Astrocyte (in vitro differentiated cells and primary cell): ENCODE results near the gene ENTPD3. TPM values are rescaled to one million over a fixed set of nuclear protein-coding genes. Genes with fewer than 3 reads are reported as not detected.

Experiments
- DNase-seq: peaks from one replicate; pipeline ENCODE4 v3.0.0-alpha.2; 2010; ENCODE audit warnings: low read depth
- FAIRE-seq: peaks from 2 replicates; lab custom pipeline; 2011; peaks lifted over from hg19 to GRCh38; lab: Jason Lieb, UNC
- H2AFZ ChIP-seq: 2 replicates; pipeline ENCODE4 v1.6.0; 2012; ENCODE audit warnings: low read depth, low read length, inconsistent platforms
- H3K27ac ChIP-seq: 2 replicates; pipeline ENCODE4 v1.5.1; 2011; ENCODE audit warnings: low read depth, low read length, inconsistent platforms
- H3K27me3 ChIP-seq: 2 replicates; pipeline ENCODE4 v1.6.0; 2011; ENCODE audit warnings: low read length, inconsistent platforms; ENCODE audit not compliant: insufficient read depth
- H3K36me3 ChIP-seq: 2 replicates; pipeline ENCODE4 v1.5.1; 2011; ENCODE audit warnings: low read length, inconsistent platforms; ENCODE audit not compliant: insufficient read depth
- H3K4me1 ChIP-seq: 2 replicates; pipeline ENCODE4 v1.5.1; 2011; ENCODE audit warnings: low read length, inconsistent platforms; ENCODE audit not compliant: insufficient read depth
- H3K4me2 ChIP-seq: 2 replicates; pipeline ENCODE4 v1.6.0; 2012; ENCODE audit warnings: low read length, inconsistent platforms
- H3K4me3 ChIP-seq: 2 replicates; pipeline ENCODE4 v1.5.1; 2011; ENCODE audit warnings: low read depth, mild to moderate bottlenecking, low read length, inconsistent platforms; ENCODE audit not compliant: insufficient read depth
- H3K79me2 ChIP-seq: 2 replicates; pipeline ENCODE4 v1.6.0; 2012; ENCODE audit warnings: mild to moderate bottlenecking, low read length, inconsistent platforms; ENCODE audit not compliant: insufficient read depth
- H3K9ac ChIP-seq: 2 replicates; pipeline ENCODE4 v1.6.0; 2012; ENCODE audit warnings: mild to moderate bottlenecking, low read length, inconsistent platforms
- H3K9me3 ChIP-seq: 2 replicates; pipeline ENCODE4 v1.5.1; 2012; ENCODE audit warnings: low read depth, mild to moderate bottlenecking, low read length, inconsistent platforms; ENCODE audit not compliant: insufficient read depth
- H4K20me1 ChIP-seq: 2 replicates; pipeline ENCODE4 v1.6.0; 2012; ENCODE audit warnings: low read length, inconsistent platforms; ENCODE audit not compliant: insufficient read depth
- H3K27ac Mint-ChIP-seq: one replicate; pipeline ENCODE4 v1.8.0; 2021; ENCODE audit warnings: mild to moderate bottlenecking, mixed read lengths; ENCODE audit not compliant: unreplicated experiment
- H3K27me3 Mint-ChIP-seq: one replicate; pipeline ENCODE4 v1.8.0; 2021; ENCODE audit warnings: low read depth, mixed read lengths; ENCODE audit not compliant: unreplicated experiment
- H3K36me3 Mint-ChIP-seq: one replicate; pipeline ENCODE4 v1.8.0; 2021; ENCODE audit warnings: low read depth, mixed read lengths; ENCODE audit not compliant: unreplicated experiment
- H3K4me1 Mint-ChIP-seq: one replicate; pipeline ENCODE4 v1.8.0; 2021; ENCODE audit warnings: low read depth, mixed read lengths; ENCODE audit not compliant: unreplicated experiment
- H3K4me3 Mint-ChIP-seq: one replicate; pipeline ENCODE4 v1.8.0; 2021; ENCODE audit warnings: mild to moderate bottlenecking, moderate library complexity, mixed read lengths; ENCODE audit not compliant: unreplicated experiment
- H3K9me3 Mint-ChIP-seq: one replicate; pipeline ENCODE4 v1.8.0; 2021; ENCODE audit warnings: mild to moderate bottlenecking, mixed read lengths; ENCODE audit not compliant: unreplicated experiment
- EZH2 ChIP-seq: IDR thresholded peaks from 2 replicates; pipeline ENCODE4 v1.6.1; 2012; ENCODE audit warnings: mild to moderate bottlenecking, low read length, inconsistent platforms; ENCODE audit not compliant: insufficient read depth
- total RNA-seq: library from RNA; stranded (reverse); gene quantifications from 2 replicates; pipeline ENCODE4 v1.2.1, GENCODE V29; 2021
- TF ChIP-seq, protein P1 (sequence below): IDR thresholded peaks from 2 replicates; pipeline ENCODE4 v1.5.1; 2011; ENCODE audit warnings: low read depth, mild to moderate bottlenecking, inconsistent platforms, low read length, moderate library complexity; ENCODE audit not compliant: insufficient read depth

The ENTPD3 gene
- total RNA-seq, 1 donor from 2014 or later: 0.75 TPM

DNA sequence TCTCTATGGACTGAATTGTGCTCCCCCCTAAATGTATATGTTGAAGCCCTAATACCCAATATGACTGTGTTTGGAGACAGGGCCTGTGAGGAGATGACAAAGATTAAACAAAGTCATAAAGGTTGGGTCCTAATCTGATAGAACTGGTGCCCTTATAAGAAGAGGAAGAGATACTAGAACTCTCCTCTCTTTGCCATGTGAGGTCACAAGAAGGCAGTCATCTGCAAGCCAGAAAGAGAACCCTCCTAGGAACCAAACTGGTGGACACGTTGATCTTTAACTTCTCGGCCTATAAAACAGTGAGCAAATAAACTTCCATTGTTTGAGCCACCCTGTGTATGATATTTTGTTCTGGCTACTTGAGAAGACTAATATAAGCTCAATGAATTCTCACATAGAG is 31.6 kb upstream of the ENTPD3 start:
- Histone ChIP-seq H3K9me3 (no peaks in the 10 kb centered on the region), H4K20me1 (no peaks in the 10 kb centered on the region), H3K4me3 (no peak overlapping the region), H2AFZ (no peak overlapping the region), H3K36me3 (no peaks in the 10 kb centered on the region), H3K79me2 (no peaks in the 10 kb centered on the region), H3K27ac (no peak overlapping the region), H3K27me3 (no peaks in the 10 kb centered on the region), H3K4me2 (no peak overlapping the region), H3K9ac (no peak overlapping the region), H3K4me1 (no peaks in the 10 kb centered on the region)
- FAIRE-seq (no peak), DNase-seq (no peak)
- Mint-ChIP-seq H3K27me3 (peaks cover 7% of the 10 kb centered on the region), H3K27ac (no peak overlapping the region), H3K36me3 (no peaks in the 10 kb centered on the region), H3K9me3 (peaks cover 3% of the 10 kb centered on the region), H3K4me1 (no peaks in the 10 kb centered on the region), H3K4me3 (no peak overlapping the region)
- TF ChIP-seq, protein P1, sequence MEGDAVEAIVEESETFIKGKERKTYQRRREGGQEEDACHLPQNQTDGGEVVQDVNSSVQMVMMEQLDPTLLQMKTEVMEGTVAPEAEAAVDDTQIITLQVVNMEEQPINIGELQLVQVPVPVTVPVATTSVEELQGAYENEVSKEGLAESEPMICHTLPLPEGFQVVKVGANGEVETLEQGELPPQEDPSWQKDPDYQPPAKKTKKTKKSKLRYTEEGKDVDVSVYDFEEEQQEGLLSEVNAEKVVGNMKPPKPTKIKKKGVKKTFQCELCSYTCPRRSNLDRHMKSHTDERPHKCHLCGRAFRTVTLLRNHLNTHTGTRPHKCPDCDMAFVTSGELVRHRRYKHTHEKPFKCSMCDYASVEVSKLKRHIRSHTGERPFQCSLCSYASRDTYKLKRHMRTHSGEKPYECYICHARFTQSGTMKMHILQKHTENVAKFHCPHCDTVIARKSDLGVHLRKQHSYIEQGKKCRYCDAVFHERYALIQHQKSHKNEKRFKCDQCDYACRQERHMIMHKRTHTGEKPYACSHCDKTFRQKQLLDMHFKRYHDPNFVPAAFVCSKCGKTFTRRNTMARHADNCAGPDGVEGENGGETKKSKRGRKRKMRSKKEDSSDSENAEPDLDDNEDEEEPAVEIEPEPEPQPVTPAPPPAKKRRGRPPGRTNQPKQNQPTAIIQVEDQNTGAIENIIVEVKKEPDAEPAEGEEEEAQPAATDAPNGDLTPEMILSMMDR: no peak
- TF ChIP-seq EZH2: no peak

DNA sequence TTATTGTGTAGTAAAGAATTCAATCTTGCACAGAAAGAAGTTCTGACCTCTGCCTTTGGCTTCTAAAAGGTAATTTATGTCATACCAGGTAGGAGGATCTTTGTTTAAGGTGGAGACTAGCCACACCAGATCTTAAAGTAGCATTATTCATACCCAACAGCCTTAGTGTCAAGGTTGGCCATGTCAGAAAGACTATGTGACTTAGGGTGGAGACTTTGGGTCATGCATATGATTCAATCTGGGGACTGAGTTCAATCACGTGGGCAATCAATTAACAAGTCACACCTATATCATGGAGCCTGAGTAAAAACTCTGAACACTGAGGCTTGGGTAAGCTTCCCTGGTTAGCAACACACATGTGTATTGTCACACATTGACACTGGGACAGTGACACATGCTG is 28.5 kb upstream of the ENTPD3 start:
- FAIRE-seq: no peak
- H3K79me2 ChIP-seq: no peaks in the 10 kb centered on the region
- no peaks in the 10 kb centered on the region for H3K4me1 ChIP-seq
- no peak overlapping the region for H3K4me3 ChIP-seq
- no peak overlapping the region for H2AFZ ChIP-seq
- Mint-ChIP-seq H3K27me3 (peaks cover 7% of the 10 kb centered on the region), H3K27ac (no peak overlapping the region), H3K36me3 (no peaks in the 10 kb centered on the region), H3K9me3 (no peaks in the 10 kb centered on the region), H3K4me1 (no peaks in the 10 kb centered on the region), H3K4me3 (no peak overlapping the region)
- H3K9me3 ChIP-seq: no peaks in the 10 kb centered on the region
- TF ChIP-seq, protein P1: no peak
- no peak for TF ChIP-seq EZH2
- H3K36me3 ChIP-seq: no peaks in the 10 kb centered on the region
- H3K4me2 ChIP-seq: no peak overlapping the region
- H3K27ac ChIP-seq: no peak overlapping the region
- no peaks in the 10 kb centered on the region for H4K20me1 ChIP-seq
- H3K9ac ChIP-seq: no peak overlapping the region
- no peak for DNase-seq
- H3K27me3 ChIP-seq: no peaks in the 10 kb centered on the region

DNA sequence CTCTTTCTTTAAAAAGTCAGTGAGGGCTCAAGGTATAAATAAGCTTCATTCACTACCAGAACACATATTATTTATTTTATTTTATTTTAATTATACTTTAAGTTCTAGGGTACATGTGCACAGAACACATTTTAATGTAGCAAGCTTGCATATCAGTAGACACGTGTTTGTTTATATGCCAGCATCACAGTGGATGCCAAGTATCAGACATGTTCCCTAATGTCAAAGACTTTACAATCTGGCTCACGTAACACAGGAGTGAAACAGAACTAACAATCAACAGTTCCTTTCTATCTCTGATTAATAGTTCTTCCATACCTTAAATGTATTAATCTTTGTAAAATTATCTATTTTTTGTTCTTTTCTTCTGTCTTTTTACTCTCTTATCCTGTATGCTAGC is 23.3 kb upstream of the ENTPD3 start:
- H3K36me3 ChIP-seq: no peaks in the 10 kb centered on the region
- H3K27ac ChIP-seq: no peak overlapping the region
- H3K4me2 ChIP-seq: no peak overlapping the region
- Mint-ChIP-seq H3K4me3 (no peak overlapping the region), H3K9me3 (no peaks in the 10 kb centered on the region), H3K27ac (no peak overlapping the region), H3K27me3 (peaks cover 2% of the 10 kb centered on the region), H3K4me1 (peaks cover 4% of the 10 kb centered on the region), H3K36me3 (no peaks in the 10 kb centered on the region)
- no peaks in the 10 kb centered on the region for H3K27me3 ChIP-seq
- H3K9me3 ChIP-seq: no peaks in the 10 kb centered on the region
- no peaks in the 10 kb centered on the region for H3K4me1 ChIP-seq
- H3K79me2 ChIP-seq: no peaks in the 10 kb centered on the region
- no peak overlapping the region for H3K4me3 ChIP-seq
- H2AFZ ChIP-seq: no peak overlapping the region
- no peaks in the 10 kb centered on the region for H4K20me1 ChIP-seq
- no peak overlapping the region for H3K9ac ChIP-seq
- FAIRE-seq (no peak), DNase-seq (no peak)
- no peak for TF ChIP-seq EZH2
- TF ChIP-seq, protein P1: no peak
